Left ventricle myocardium inferior (tissue), 1 donor: ENCODE data around the gene EIPR1. TPM values are rescaled to one million over a fixed set of nuclear protein-coding genes. Genes with fewer than 3 reads are reported as not detected.

Experiments
- DNase-seq: peaks from one replicate; pipeline ENCODE4 v3.0.0-alpha.2; 2020
- H3K27ac ChIP-seq: fragments of 200-600 bp; replicated peaks from 2 replicates; pipeline ENCODE4 v1.8.0; 2021
- H3K27me3 ChIP-seq: fragments of 200-600 bp; 2 replicates; pipeline ENCODE4 v1.8.0; 2021; ENCODE audit warnings: low read depth
- H3K36me3 ChIP-seq: fragments of 200-600 bp; 2 replicates; pipeline ENCODE4 v1.8.0; 2021
- H3K4me1 ChIP-seq: fragments of 200-600 bp; 2 replicates; pipeline ENCODE4 v1.8.0; 2021
- H3K4me3 ChIP-seq: fragments of 200-600 bp; 2 replicates; pipeline ENCODE4 v1.8.0; 2021; ENCODE audit warnings: mild to moderate bottlenecking, moderate library complexity
- H3K9me3 ChIP-seq: fragments of 200-600 bp; replicated peaks from 2 replicates; pipeline ENCODE4 v1.8.0; 2021
- intact Hi-C: fragments of 100-400 bp; cut with micrococcal nuclease; formaldehyde crosslinking; loops from one replicate; pipeline ENCODE4 v1.11.0; 2022
- total RNA-seq: library from RNA; stranded (reverse); fragmentation: NEBNext Ultra II Directional; extraction: Animal tissue kit (Norgen Biotek cat#: 25700); gene quantifications from one replicate; pipeline ENCODE4 v1.2.1, GENCODE V29; 2021
- TF ChIP-seq, protein P1 (sequence below): fragments of 200-600 bp; IDR thresholded peaks from 2 replicates; pipeline ENCODE4 v1.8.0; 2021; ENCODE audit warnings: antibody characterized with exemption, mild to moderate bottlenecking, borderline replicate concordance
- donor health status: DM: no; HTN: yes; CAD: no; lungs with severe emphysema.

Gene EIPR1
- total RNA-seq, 1 donor from 2014 or later: 12.2 TPM

DNA sequence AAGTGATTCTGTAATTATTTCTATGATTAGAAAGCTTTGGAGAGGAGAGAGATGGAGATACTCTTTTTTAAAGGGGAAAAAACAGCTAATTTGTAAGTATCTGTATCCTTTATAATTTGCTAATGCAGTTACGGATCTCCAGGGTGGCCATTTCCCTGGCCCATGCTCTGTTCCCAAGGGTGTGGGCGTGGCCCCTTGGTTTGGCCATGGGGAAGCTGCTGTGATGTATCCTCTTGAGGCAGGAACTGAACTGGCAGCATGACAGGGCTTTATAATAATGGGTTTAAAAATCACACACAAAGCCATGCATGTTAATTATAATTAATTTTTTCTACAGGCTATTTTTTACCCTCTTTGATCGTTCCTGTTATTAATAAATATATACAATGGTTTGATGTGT is 28.9 kb upstream of the EIPR1 start:
- peak; percentile 55 for DNase-seq
- Histone ChIP-seq H3K27me3 (no peaks in the 10 kb centered on the region), H3K27ac (peak overlapping the region; percentile 75), H3K4me1 (peaks cover 19% of the 10 kb centered on the region), H3K9me3 (no peaks in the 10 kb centered on the region), H3K36me3 (peaks cover 19% of the 10 kb centered on the region), H3K4me3 (peak overlapping the region; percentile 6)
- intact Hi-C loops: no loop called here
- TF ChIP-seq, protein P1, sequence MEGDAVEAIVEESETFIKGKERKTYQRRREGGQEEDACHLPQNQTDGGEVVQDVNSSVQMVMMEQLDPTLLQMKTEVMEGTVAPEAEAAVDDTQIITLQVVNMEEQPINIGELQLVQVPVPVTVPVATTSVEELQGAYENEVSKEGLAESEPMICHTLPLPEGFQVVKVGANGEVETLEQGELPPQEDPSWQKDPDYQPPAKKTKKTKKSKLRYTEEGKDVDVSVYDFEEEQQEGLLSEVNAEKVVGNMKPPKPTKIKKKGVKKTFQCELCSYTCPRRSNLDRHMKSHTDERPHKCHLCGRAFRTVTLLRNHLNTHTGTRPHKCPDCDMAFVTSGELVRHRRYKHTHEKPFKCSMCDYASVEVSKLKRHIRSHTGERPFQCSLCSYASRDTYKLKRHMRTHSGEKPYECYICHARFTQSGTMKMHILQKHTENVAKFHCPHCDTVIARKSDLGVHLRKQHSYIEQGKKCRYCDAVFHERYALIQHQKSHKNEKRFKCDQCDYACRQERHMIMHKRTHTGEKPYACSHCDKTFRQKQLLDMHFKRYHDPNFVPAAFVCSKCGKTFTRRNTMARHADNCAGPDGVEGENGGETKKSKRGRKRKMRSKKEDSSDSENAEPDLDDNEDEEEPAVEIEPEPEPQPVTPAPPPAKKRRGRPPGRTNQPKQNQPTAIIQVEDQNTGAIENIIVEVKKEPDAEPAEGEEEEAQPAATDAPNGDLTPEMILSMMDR: no peak

DNA sequence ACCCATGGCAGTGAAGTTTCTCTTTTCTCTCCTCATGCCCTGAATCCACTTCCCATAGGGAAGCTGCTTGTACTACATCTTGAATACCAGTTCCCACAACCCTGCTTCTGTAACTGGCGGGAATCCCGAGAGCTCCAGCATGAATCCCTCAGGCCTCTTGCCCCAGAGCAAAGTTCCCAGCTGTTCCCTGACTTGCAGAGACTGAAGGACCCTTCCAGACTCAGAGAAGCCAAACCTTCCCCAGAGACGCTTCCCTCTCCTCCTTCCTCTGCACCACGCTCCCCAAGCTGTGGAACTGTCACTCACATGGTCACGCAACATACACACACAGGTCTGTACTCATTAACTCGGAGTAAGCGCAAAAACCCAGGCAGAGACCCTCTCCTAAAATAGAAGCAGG is 28.3 kb upstream of the EIPR1 start:
- peak; percentile 43 for DNase-seq
- Histone ChIP-seq H3K27ac (peak overlapping the region; percentile 75), H3K4me1 (peaks cover 24% of the 10 kb centered on the region), H3K27me3 (no peaks in the 10 kb centered on the region), H3K9me3 (no peaks in the 10 kb centered on the region), H3K36me3 (peaks cover 24% of the 10 kb centered on the region), H3K4me3 (peak overlapping the region; percentile 6)
- TF ChIP-seq, protein P1: no peak
- intact Hi-C loops: no loop called here

DNA sequence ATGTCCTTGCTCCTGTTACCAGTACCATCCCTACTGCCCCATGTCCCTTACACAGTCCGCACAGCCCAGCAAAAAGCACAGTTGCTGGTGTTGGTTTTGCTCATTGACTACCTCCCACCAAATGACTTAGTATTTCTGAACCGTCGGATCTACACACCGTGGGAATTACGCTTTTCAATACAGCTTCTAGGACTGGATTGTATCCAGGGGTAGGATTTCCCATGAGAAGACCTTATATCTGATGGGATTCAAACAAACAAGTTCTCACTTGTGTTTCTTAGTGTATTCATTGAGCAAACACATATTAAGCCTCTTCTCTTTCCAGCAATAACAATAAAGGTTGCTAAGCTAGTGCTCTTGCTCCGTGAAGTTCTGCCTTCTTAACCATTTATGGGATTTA is 27.7 kb upstream of the EIPR1 start:
- H3K9me3 ChIP-seq: no peaks in the 10 kb centered on the region
- peaks cover 24% of the 10 kb centered on the region for H3K36me3 ChIP-seq
- H3K4me1 ChIP-seq: peaks cover 30% of the 10 kb centered on the region
- no peak overlapping the region for H3K4me3 ChIP-seq
- no peak for DNase-seq
- TF ChIP-seq, protein P1: no peak
- intact Hi-C loops: no loop called here
- H3K27ac ChIP-seq: peak overlapping the region; percentile 75
- no peaks in the 10 kb centered on the region for H3K27me3 ChIP-seq

DNA sequence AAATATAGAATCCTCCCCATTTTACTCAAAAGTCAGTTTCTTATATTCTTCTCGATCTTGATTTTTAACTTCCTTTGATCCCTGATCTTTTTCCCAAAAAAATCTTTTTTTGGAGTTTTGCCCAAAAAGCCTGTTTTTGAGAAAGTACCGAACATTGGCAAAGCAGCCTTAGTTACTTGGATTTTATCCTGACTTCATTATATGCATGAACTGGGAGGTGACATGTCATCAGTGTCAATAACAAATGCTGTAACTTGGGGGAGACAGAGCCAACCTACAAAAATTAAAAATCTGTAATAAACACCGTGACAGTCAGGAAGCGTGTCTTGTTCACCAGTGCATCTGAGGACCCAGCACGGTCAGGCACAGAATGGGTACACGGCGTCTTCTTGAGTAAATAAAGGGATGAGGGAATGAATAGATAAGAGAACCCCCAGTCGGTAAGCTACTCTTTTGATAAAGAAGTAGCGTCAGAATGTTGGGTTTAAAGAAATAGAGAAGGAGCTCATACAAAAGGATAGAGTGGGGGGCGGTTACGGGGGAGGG is 26.8 kb upstream of the EIPR1 start:
- Histone ChIP-seq H3K4me3 (no peak overlapping the region), H3K4me1 (peaks cover 39% of the 10 kb centered on the region), H3K27me3 (no peaks in the 10 kb centered on the region), H3K27ac (peak overlapping the region; percentile 75), H3K36me3 (peaks cover 24% of the 10 kb centered on the region), H3K9me3 (no peaks in the 10 kb centered on the region)
- TF ChIP-seq, protein P1: no peak
- intact Hi-C loops: no loop called here
- no peak for DNase-seq

DNA sequence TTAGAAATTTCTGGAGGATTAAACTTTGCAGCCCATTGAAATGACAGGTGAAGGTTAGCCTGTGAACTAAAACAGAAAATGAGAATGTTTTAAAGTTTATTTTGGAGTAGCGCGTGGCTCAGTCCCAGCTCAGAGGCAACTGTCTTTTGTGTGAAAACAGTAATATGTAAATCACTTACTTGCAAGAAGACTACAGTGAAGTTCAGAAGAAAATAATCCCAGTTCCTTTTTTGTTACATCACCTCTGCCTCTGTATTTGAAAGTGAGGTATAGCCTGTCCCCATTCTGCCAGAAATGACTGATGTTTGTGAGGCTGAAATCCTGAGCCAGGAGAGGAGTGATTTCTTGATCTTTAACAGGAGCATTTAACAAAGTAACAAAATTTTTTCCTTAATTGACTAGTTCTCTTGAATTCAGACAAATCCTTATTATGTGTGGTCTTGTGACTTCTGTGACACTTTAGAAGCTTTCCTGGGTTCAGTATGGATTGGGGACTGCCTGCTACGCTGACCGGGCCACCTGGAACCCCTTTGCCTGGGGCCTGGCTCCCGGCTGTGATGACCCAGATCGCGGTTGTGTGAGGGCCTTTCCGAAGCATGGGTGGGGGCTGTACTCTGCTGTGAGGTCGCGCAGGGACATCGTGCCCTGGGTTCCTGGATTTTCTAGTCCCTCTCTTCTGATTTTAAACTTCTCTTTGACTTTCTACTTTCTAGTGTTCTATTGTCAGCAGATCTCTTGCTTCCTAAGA is 26.1 kb upstream of the EIPR1 start:
- no peak overlapping the region for H3K4me3 ChIP-seq
- no peaks in the 10 kb centered on the region for H3K9me3 ChIP-seq
- H3K4me1 ChIP-seq: peaks cover 45% of the 10 kb centered on the region
- no peak for DNase-seq
- intact Hi-C loops: no loop called here
- TF ChIP-seq, protein P1: no peak
- H3K27me3 ChIP-seq: no peaks in the 10 kb centered on the region
- peak overlapping the region; percentile 75 for H3K27ac ChIP-seq
- peaks cover 24% of the 10 kb centered on the region for H3K36me3 ChIP-seq
